ENCODE measurements around the gene FBXO3.
"Not testable (repeated sequence)": the region's sequence is repeated elsewhere in the genome, so short reads cannot be mapped to it uniquely, and the experiment has no call there.

DNA sequence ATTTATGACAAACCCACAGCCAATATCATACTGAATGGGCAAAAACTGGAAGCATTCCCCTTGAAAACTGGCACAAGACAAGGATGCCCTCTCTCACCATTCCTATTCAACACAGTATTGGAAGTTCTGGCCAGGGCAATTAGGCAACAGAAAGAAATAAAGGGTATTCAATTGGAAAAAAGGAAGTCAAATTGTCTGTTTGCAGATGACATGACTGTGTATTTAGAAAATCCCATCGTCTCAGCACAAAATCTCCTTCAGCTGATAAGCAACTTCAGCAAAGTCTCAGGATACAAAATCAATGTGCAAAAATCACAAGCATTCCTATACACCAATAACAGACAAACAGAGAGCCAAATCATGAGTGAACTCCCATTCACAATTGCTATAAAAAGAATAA lies 46.8 kb downstream of the FBXO3 start:
- TF ChIP-seq, protein P1, sequence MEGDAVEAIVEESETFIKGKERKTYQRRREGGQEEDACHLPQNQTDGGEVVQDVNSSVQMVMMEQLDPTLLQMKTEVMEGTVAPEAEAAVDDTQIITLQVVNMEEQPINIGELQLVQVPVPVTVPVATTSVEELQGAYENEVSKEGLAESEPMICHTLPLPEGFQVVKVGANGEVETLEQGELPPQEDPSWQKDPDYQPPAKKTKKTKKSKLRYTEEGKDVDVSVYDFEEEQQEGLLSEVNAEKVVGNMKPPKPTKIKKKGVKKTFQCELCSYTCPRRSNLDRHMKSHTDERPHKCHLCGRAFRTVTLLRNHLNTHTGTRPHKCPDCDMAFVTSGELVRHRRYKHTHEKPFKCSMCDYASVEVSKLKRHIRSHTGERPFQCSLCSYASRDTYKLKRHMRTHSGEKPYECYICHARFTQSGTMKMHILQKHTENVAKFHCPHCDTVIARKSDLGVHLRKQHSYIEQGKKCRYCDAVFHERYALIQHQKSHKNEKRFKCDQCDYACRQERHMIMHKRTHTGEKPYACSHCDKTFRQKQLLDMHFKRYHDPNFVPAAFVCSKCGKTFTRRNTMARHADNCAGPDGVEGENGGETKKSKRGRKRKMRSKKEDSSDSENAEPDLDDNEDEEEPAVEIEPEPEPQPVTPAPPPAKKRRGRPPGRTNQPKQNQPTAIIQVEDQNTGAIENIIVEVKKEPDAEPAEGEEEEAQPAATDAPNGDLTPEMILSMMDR (IDR thresholded peaks at IDR 0.05; ENCODE audit: low read depth, low read length), result not testable (repeated sequence)
- TF ChIP-seq, protein P2, sequence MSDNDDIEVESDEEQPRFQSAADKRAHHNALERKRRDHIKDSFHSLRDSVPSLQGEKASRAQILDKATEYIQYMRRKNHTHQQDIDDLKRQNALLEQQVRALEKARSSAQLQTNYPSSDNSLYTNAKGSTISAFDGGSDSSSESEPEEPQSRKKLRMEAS (IDR thresholded peaks at IDR 0.05; ENCODE audit: low read depth, low read length), result not testable (repeated sequence)
